WERI-Rb-1 (cell line): ENCODE results near the gene RTKN.
"Not testable (repeated sequence)": the region's sequence is repeated elsewhere in the genome, so short reads cannot be mapped to it uniquely, and the experiment has no call there.

Experiments used
- DNase-seq: peaks from one replicate; pipeline ENCODE4 v3.0.0-alpha.2; 2020
- H3K27ac ChIP-seq: fragments of 250-450 bp; sonication (Bioruptor Pico); 2 replicates; pipeline ENCODE4 v1.5.1; 2020; ENCODE audit warnings: mild to moderate bottlenecking, moderate library complexity
- H3K27me3 ChIP-seq: fragments of 250-450 bp; sonication (Bioruptor Pico); 2 replicates; pipeline ENCODE4 v1.5.1; 2021; ENCODE audit warnings: mild to moderate bottlenecking, low read depth, moderate library complexity; ENCODE audit not compliant: insufficient read depth, severe bottlenecking
- H3K36me3 ChIP-seq: fragments of 250-450 bp; sonication (Bioruptor Pico); 2 replicates; pipeline ENCODE4 v1.5.1; 2020; ENCODE audit warnings: mild to moderate bottlenecking, moderate library complexity
- H3K4me3 ChIP-seq: 2 replicates; pipeline ENCODE4 v1.5.1; 2011; ENCODE audit warnings: low read depth, mild to moderate bottlenecking, control low read depth, low read length
- H3K9me3 ChIP-seq: fragments of 250-450 bp; sonication (Bioruptor Pico); 2 replicates; pipeline ENCODE4 v1.5.1; 2021; ENCODE audit warnings: mild to moderate bottlenecking, moderate library complexity; ENCODE audit not compliant: severe bottlenecking
- CTCF ChIP-seq: IDR thresholded peaks from 2 replicates; pipeline ENCODE4 v1.5.1; 2011; ENCODE audit warnings: low read depth, mild to moderate bottlenecking, control low read depth, inconsistent platforms, low read length

RTKN gene

GRCh38 chr2:74472945-74473258, 31.2 kb upstream of the RTKN start:
- H3K27me3 ChIP-seq: no peaks in the 10 kb centered on the region
- peaks cover 43% of the 10 kb centered on the region for H3K36me3 ChIP-seq
- no peak for DNase-seq
- no peaks in the 10 kb centered on the region for H3K9me3 ChIP-seq
- peak overlapping the region; percentile 86 for H3K27ac ChIP-seq
- TF ChIP-seq CTCF: no peak
- H3K4me3 ChIP-seq: peak overlapping the region; percentile 68

- peak; percentile 98 for DNase-seq
- H3K27ac ChIP-seq: peak within 1 kb of the TSS; percentile 86
- H3K27me3 ChIP-seq: no peaks in the 10 kb centered on the region
- TF ChIP-seq CTCF: no peak; the same call in 1 of the 2 replicates
- peak within 1 kb of the TSS; percentile 68 for H3K4me3 ChIP-seq
- no peaks in the 10 kb centered on the region for H3K9me3 ChIP-seq
- peaks cover 39% of the 10 kb centered on the region for H3K36me3 ChIP-seq
Measured at GRCh38 chr2:74472086-74472944, 30.6 kb upstream of the RTKN start, which contains the start of gene MRPL53. MRPL53 (minus strand) TSS chr2:74472680; CDS start chr2:74472660, 20 bp downstream.

- Histone ChIP-seq H3K27ac (peak overlapping the region; percentile 86), H3K27me3 (no peaks in the 10 kb centered on the region), H3K9me3 (no peaks in the 10 kb centered on the region)
Measured at GRCh38 chr2:74471332-74472065, 29.8 kb upstream of the RTKN start.

GRCh38 chr2:74470742-74471141, 29.0 kb upstream of the RTKN start:
- H3K9me3 ChIP-seq, H3K27ac ChIP-seq: not testable (repeated sequence)

More at GRCh38 chr2:74471332-74472065, 29.8 kb upstream of the RTKN start:
- TF ChIP-seq CTCF: no peak
- H3K4me3 ChIP-seq: peak overlapping the region; percentile 68
- DNase-seq: no peak
- peaks cover 36% of the 10 kb centered on the region for H3K36me3 ChIP-seq

GRCh38 chr2:74464406-74464805, 22.7 kb upstream of the RTKN start:
- Histone ChIP-seq H3K27me3 (no peaks in the 10 kb centered on the region), H3K27ac (peak overlapping the region; percentile 73), H3K36me3 (peaks cover 32% of the 10 kb centered on the region), H3K4me3 (peak overlapping the region; percentile 73), H3K9me3 (no peaks in the 10 kb centered on the region)
- no peak for TF ChIP-seq CTCF
- no peak for DNase-seq

More at GRCh38 chr2:74470742-74471141, 29.0 kb upstream of the RTKN start:
- not testable (repeated sequence) for DNase-seq, H3K27me3 ChIP-seq, H3K4me3 ChIP-seq
- peaks cover 32% of the 10 kb centered on the region for H3K36me3 ChIP-seq

GRCh38 chr2:74462786-74463105, 21.0 kb upstream of the RTKN start:
- Histone ChIP-seq H3K9me3 (no peaks in the 10 kb centered on the region), H3K27ac (no peak overlapping the region), H3K27me3 (no peaks in the 10 kb centered on the region), H3K36me3 (peaks cover 32% of the 10 kb centered on the region), H3K4me3 (no peak overlapping the region)
- TF ChIP-seq CTCF: no peak
- DNase-seq: no peak
